Stomach smooth muscle (tissue), 2 donors: Measurements from ENCODE around the gene TUBA4A.

Experiments
- H3K27ac ChIP-seq: one replicate; pipeline ENCODE4 v1.7.0; 2013; ENCODE audit warnings: mild to moderate bottlenecking, low read length, inconsistent platforms
- H3K27me3 ChIP-seq, 2 donors: one replicate each; pipeline ENCODE4 v1.7.0; 2013; ENCODE audit warnings: low read length in 2 of 2; ENCODE audit not compliant: insufficient read depth in 2 of 2, control insufficient read depth in 1 of 2
- H3K36me3 ChIP-seq, 2 donors: one replicate each; pipeline ENCODE4 v1.7.0; 2013; ENCODE audit warnings: low read length in 2 of 2; ENCODE audit not compliant: control insufficient read depth in 2 of 2, insufficient read depth in 2 of 2
- H3K4me1 ChIP-seq: one replicate; pipeline ENCODE4 v1.7.0; 2013; ENCODE audit warnings: low read length; ENCODE audit not compliant: control insufficient read depth, insufficient read depth
- H3K4me3 ChIP-seq, 2 donors: one replicate each; pipeline ENCODE4 v1.7.0; 2013; ENCODE audit warnings: low read length in 2 of 2
- H3K9ac ChIP-seq, 2 donors: one replicate each; pipeline ENCODE4 v1.7.0; 2013; ENCODE audit warnings: low read length in 2 of 2, mild to moderate bottlenecking in 1 of 2
- H3K9me3 ChIP-seq, 2 donors: one replicate each; pipeline ENCODE4 v1.7.0; 2013; ENCODE audit warnings: low read length in 2 of 2; ENCODE audit not compliant: control insufficient read depth in 2 of 2
- donor health status: healthy.
- donor health status: Pancreatic carcinoma.

The TUBA4A gene

GRCh38 chr2:219277703-219278654 is 24.3 kb upstream of the TUBA4A start:
- no peaks in the 10 kb centered on the region for H3K9me3 ChIP-seq
- peak overlapping the region; percentile 52 to 75 for H3K9ac ChIP-seq
- H3K36me3 ChIP-seq = peaks cover 24 to 25% of the 10 kb centered on the region in 2 donors
- peaks cover 56% of the 10 kb centered on the region for H3K4me1 ChIP-seq
- no peaks in the 10 kb centered on the region for H3K27me3 ChIP-seq
- H3K4me3 ChIP-seq = peak overlapping the region; percentile 36 to 66
- peak overlapping the region; percentile 95 for H3K27ac ChIP-seq

- H3K27ac ChIP-seq = peak overlapping the region; percentile 82
- peaks cover 37% of the 10 kb centered on the region for H3K4me1 ChIP-seq
- H3K9ac ChIP-seq = peak overlapping the region; percentile 32 to 58
- no peaks in the 10 kb centered on the region for H3K36me3 ChIP-seq
- no peaks in the 10 kb centered on the region for H3K9me3 ChIP-seq
- peak overlapping the region in 1 of 2 donors; percentile 1 for H3K4me3 ChIP-seq
- H3K27me3 ChIP-seq = no peaks in the 10 kb centered on the region
Measured at GRCh38 chr2:219274361-219274921, 20.7 kb upstream of the TUBA4A start.

- Histone ChIP-seq H3K4me3 (peak overlapping the region in 1 of 2 donors; percentile 1), H3K9ac (peak overlapping the region; percentile 32 to 58), H3K27ac (peak overlapping the region; percentile 82), H3K36me3 (no peaks in the 10 kb centered on the region), H3K27me3 (no peaks in the 10 kb centered on the region), H3K4me1 (peaks cover 38% of the 10 kb centered on the region), H3K9me3 (no peaks in the 10 kb centered on the region)
Measured at GRCh38 chr2:219273937-219274336, 20.2 kb upstream of the TUBA4A start.

- H3K4me3 ChIP-seq = no peak overlapping the region
- H3K4me1 ChIP-seq = peaks cover 29% of the 10 kb centered on the region
- H3K36me3 ChIP-seq = no peaks in the 10 kb centered on the region
- H3K9ac ChIP-seq = no peak overlapping the region
- no peaks in the 10 kb centered on the region for H3K9me3 ChIP-seq
- H3K27me3 ChIP-seq = no peaks in the 10 kb centered on the region
- H3K27ac ChIP-seq = no peak overlapping the region
Measured at GRCh38 chr2:219272995-219273394, 19.3 kb upstream of the TUBA4A start.

- Histone ChIP-seq H3K27me3 (no peaks in the 10 kb centered on the region), H3K27ac (no peak overlapping the region), H3K36me3 (no peaks in the 10 kb centered on the region), H3K4me3 (no peak overlapping the region), H3K9ac (no peak overlapping the region), H3K9me3 (no peaks in the 10 kb centered on the region), H3K4me1 (peaks cover 23% of the 10 kb centered on the region)
Measured at GRCh38 chr2:219272356-219272755, 18.6 kb upstream of the TUBA4A start.

GRCh38 chr2:219271021-219271420 is 17.3 kb upstream of the TUBA4A start:
- H3K27ac ChIP-seq = no peak overlapping the region
- H3K27me3 ChIP-seq = no peaks in the 10 kb centered on the region
- H3K4me3 ChIP-seq = no peak overlapping the region
- no peaks in the 10 kb centered on the region for H3K9me3 ChIP-seq
- no peaks in the 10 kb centered on the region for H3K36me3 ChIP-seq
- H3K4me1 ChIP-seq = peaks cover 23% of the 10 kb centered on the region
- no peak overlapping the region for H3K9ac ChIP-seq

- Histone ChIP-seq H3K36me3 (no peaks in the 10 kb centered on the region), H3K27me3 (no peaks in the 10 kb centered on the region), H3K4me1 (peaks cover 22% of the 10 kb centered on the region)
Measured at GRCh38 chr2:219270055-219270372, 16.3 kb upstream of the TUBA4A start.

GRCh38 chr2:219269362-219270054 is 15.8 kb upstream of the TUBA4A start:
- H3K9ac ChIP-seq = no peak overlapping the region
- no peaks in the 10 kb centered on the region for H3K36me3 ChIP-seq
- H3K9me3 ChIP-seq = no peaks in the 10 kb centered on the region
- no peak overlapping the region for H3K4me3 ChIP-seq
- no peaks in the 10 kb centered on the region for H3K27me3 ChIP-seq
- H3K27ac ChIP-seq = no peak overlapping the region
- peaks cover 17% of the 10 kb centered on the region for H3K4me1 ChIP-seq

More at GRCh38 chr2:219270055-219270372, 16.3 kb upstream of the TUBA4A start:
- no peak overlapping the region for H3K4me3 ChIP-seq
- no peak overlapping the region for H3K9ac ChIP-seq
- no peaks in the 10 kb centered on the region for H3K9me3 ChIP-seq
- H3K27ac ChIP-seq = no peak overlapping the region

GRCh38 chr2:219268294-219268693 is 14.6 kb upstream of the TUBA4A start:
- Histone ChIP-seq H3K27ac (no peak overlapping the region), H3K36me3 (no peaks in the 10 kb centered on the region), H3K4me1 (peaks cover 8% of the 10 kb centered on the region), H3K9ac (no peak overlapping the region), H3K27me3 (no peaks in the 10 kb centered on the region), H3K4me3 (no peak overlapping the region), H3K9me3 (no peaks in the 10 kb centered on the region)

- no peaks in the 10 kb centered on the region for H3K36me3 ChIP-seq
- no peaks in the 10 kb centered on the region for H3K9me3 ChIP-seq
- no peak overlapping the region for H3K4me3 ChIP-seq
- H3K9ac ChIP-seq = no peak overlapping the region
- H3K4me1 ChIP-seq = peaks cover 8% of the 10 kb centered on the region
- no peaks in the 10 kb centered on the region for H3K27me3 ChIP-seq
- H3K27ac ChIP-seq = no peak overlapping the region
Measured at GRCh38 chr2:219266886-219267285, 13.2 kb upstream of the TUBA4A start.
